Measurements from ENCODE around the gene NPY2R.

DNA sequence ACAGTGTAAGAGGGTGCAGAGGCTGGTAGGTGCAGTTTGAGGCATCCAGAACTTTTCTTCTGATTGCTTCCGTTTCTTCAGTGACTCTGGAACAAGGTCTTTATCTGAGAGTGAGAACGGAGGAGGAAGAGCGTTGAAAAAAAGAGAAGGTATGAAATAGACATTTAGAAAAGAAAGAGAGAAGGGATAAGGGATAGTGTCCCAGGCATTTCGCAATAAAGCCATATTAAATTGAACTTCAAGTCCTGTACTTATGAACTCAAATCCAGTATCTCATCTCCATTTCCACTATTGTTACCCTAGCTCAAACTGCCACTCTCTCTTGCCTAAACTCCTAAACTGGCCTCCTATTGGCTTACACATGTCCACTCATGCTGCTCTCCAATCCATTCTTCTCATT is 36.7 kb downstream of the NPY2R start:
- TF ChIP-seq FOXP2 (optimal IDR thresholded peaks at IDR 0.05; ENCODE audit: control extremely low read depth, extremely low read length, insufficient read depth) (no peak), EZH2 (IDR thresholded peaks at IDR 0.05) (no peak), POLR2AphosphoS5 (IDR thresholded peaks at IDR 0.05; ENCODE audit: borderline replicate concordance, low read depth, low read length) (no peak)

Data from SK-N-MC (cell line).